A673 (cell line): Measurements from ENCODE around the gene TMEM271.

Experiments used
- CTCF ChIP-seq: fragments of 300-800, 200-600 bp; sonication (generic); conservative IDR thresholded peaks from 2 replicates; pipeline ENCODE4 v1.5.1; 2017; ENCODE audit warnings: low read depth, mild to moderate bottlenecking, antibody characterized with exemption, low read length, moderate library complexity, mixed read lengths
- EZH2 ChIP-seq: fragments of 200-600 bp; sonication (generic); IDR thresholded peaks from 2 replicates; pipeline ENCODE4 v1.6.1; 2017; ENCODE audit warnings: borderline replicate concordance, low read depth, mild to moderate bottlenecking, mixed read lengths, antibody characterized with exemption, low read length; ENCODE audit not compliant: poor library complexity, severe bottlenecking

DNA sequence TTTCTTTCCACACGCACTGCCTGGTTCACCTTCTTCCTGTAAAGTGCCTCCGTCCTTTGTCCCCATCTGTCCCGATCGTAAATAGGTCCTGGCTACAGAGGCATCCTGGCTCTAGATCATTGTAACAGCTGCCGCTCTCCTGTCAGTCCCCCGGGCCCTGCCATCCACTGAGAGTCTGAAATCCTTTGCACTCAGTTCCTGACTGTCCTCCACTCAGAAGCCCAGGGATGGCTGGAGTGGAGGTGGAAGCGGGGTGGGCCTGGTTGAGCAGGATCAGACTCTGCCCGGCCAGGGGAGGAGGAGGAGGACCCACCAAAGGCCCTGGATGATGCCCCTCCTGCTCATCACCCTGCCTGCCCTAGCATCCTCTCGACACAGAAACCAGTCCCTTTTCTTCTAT, 47.3 kb downstream of the TMEM271 start:
- no peak for TF ChIP-seq EZH2
- TF ChIP-seq CTCF: no peak
